ENCODE measurements around the gene KCNMB2. TPM values are rescaled to one million over a fixed set of nuclear protein-coding genes. Genes with fewer than 3 reads are reported as not detected.

KCNMB2 gene
- total RNA-seq, 6 experiments from 2014 or later, result not detected

- TF ChIP-seq CTCF (IDR thresholded peaks at IDR 0.05) (no peak), POLR2A (IDR thresholded peaks at IDR 0.05) (no peak)
- DNase-seq (peak in 1 of 3 donors; percentile 39), ATAC-seq (peak in 1 of 4 donors; percentile 20)
- WGBS (ENCODE audit: insufficient coverage, low coverage, low lambda C conversion rate, missing lambda C conversion rate), result no CpG with 5 or more reads among the region's 7 CpGs
- Histone ChIP-seq H3K36me3 (no peaks in the 10 kb centered on the region), H3K4me1 (no peaks in the 10 kb centered on the region), H3K4me3 (no peak overlapping the region), H3K27ac (no peak overlapping the region), H3K9me3 (no peaks in the 10 kb centered on the region), H3K27me3 (no peaks in the 10 kb centered on the region)
- intact Hi-C loops (cut with DNase I), result no loop called here
Observed at GRCh38 chr3:178625053-178625600, 88.9 kb downstream of the KCNMB2 start.

- no peaks in the 10 kb centered on the region for H3K9me3 ChIP-seq
- TF ChIP-seq POLR2A (IDR thresholded peaks at IDR 0.05) (no peak), CTCF (IDR thresholded peaks at IDR 0.05) (no peak)
- no peaks in the 10 kb centered on the region for H3K4me1 ChIP-seq
- no peak overlapping the region for H3K27ac ChIP-seq
- no peak overlapping the region for H3K4me3 ChIP-seq
- no peaks in the 10 kb centered on the region for H3K27me3 ChIP-seq
- no peaks in the 10 kb centered on the region for H3K36me3 ChIP-seq
- intact Hi-C loops (cut with DNase I), result no loop called here
- no peak for ATAC-seq
- DNase-seq, result no peak
Observed at GRCh38 chr3:178628037-178628436, 91.8 kb downstream of the KCNMB2 start.

- TF ChIP-seq CTCF (IDR thresholded peaks at IDR 0.05) (no peak), POLR2A (IDR thresholded peaks at IDR 0.05) (no peak)
- Histone ChIP-seq H3K36me3 (no peaks in the 10 kb centered on the region), H3K4me3 (no peak overlapping the region), H3K27me3 (no peaks in the 10 kb centered on the region), H3K9me3 (no peaks in the 10 kb centered on the region), H3K27ac (no peak overlapping the region), H3K4me1 (no peaks in the 10 kb centered on the region)
- ATAC-seq, result no peak
- DNase-seq, result no peak
- WGBS (ENCODE audit: insufficient coverage, low coverage, low lambda C conversion rate, missing lambda C conversion rate), result 71% methylated on average over 2 of the region's 2 CpGs
- intact Hi-C loops (cut with DNase I), result no loop called here
Observed at GRCh38 chr3:178629430-178630178, 93.4 kb downstream of the KCNMB2 start.

- H3K9me3 ChIP-seq, result no peaks in the 10 kb centered on the region
- DNase-seq (no peak), ATAC-seq (peak in 3 of 4 donors; percentile 23 to 55 (median 32))
- no peak overlapping the region for H3K4me3 ChIP-seq
- TF ChIP-seq CTCF (IDR thresholded peaks at IDR 0.05), result no peak
- no peak for TF ChIP-seq POLR2A (IDR thresholded peaks at IDR 0.05)
- no peaks in the 10 kb centered on the region for H3K4me1 ChIP-seq
- 47% methylated on average over 1 of the region's 1 CpG for WGBS (ENCODE audit: insufficient coverage, low coverage, low lambda C conversion rate, missing lambda C conversion rate)
- H3K27ac ChIP-seq, result no peak overlapping the region
- intact Hi-C loops (cut with DNase I), result no loop called here
- no peaks in the 10 kb centered on the region for H3K36me3 ChIP-seq
- H3K27me3 ChIP-seq, result no peaks in the 10 kb centered on the region
Observed at GRCh38 chr3:178631950-178632349, 95.7 kb downstream of the KCNMB2 start.

Measured in right lobe of liver (tissue), 6 donors.